ENCODE data around the gene BUD31. TPM values are rescaled to one million over a fixed set of nuclear protein-coding genes. Genes with fewer than 3 reads are reported as not detected.

The BUD31 gene
- total RNA-seq, 1 donor: 124 TPM

DNA sequence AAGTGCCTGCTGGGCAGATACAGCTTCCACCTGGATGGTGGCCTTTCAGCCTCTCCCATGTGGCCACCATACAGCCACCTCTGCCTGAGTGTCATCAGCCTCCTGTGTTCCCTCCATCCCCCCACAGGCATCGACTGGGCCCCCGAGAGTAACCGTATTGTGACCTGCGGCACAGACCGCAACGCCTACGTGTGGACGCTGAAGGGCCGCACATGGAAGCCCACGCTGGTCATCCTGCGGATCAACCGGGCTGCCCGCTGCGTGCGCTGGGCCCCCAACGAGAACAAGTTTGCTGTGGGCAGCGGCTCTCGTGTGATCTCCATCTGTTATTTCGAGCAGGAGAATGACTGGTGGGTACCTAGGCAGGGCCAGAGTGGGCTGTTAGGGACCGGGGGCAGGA, 20.9 kb upstream of the BUD31 start:
- H3K9me3 ChIP-seq (ENCODE audit: low read depth, low read length): no peaks in the 10 kb centered on the region
- H3K36me3 ChIP-seq (ENCODE audit: insufficient read depth, low read length): peaks cover 60% of the 10 kb centered on the region
- H3K27ac ChIP-seq (ENCODE audit: low read depth, low read length): no peak overlapping the region
- H3K4me1 ChIP-seq (ENCODE audit: insufficient read depth, low read length): no peaks in the 10 kb centered on the region
- H2AFZ ChIP-seq (ENCODE audit: low read length): no peak overlapping the region
- H3K4me3 ChIP-seq (ENCODE audit: insufficient read depth, low read length): no peak overlapping the region
- H4K20me1 ChIP-seq (ENCODE audit: insufficient read depth, low read length): peaks cover 40% of the 10 kb centered on the region
- DNase-seq (ENCODE audit: insufficient read length, low spot score, missing footprints): peak; percentile 68
- no peaks in the 10 kb centered on the region for H3K27me3 ChIP-seq (ENCODE audit: insufficient read depth, low read length)
- no peak overlapping the region for H3K4me2 ChIP-seq (ENCODE audit: insufficient read depth, low read length)
- TF ChIP-seq, protein P1, sequence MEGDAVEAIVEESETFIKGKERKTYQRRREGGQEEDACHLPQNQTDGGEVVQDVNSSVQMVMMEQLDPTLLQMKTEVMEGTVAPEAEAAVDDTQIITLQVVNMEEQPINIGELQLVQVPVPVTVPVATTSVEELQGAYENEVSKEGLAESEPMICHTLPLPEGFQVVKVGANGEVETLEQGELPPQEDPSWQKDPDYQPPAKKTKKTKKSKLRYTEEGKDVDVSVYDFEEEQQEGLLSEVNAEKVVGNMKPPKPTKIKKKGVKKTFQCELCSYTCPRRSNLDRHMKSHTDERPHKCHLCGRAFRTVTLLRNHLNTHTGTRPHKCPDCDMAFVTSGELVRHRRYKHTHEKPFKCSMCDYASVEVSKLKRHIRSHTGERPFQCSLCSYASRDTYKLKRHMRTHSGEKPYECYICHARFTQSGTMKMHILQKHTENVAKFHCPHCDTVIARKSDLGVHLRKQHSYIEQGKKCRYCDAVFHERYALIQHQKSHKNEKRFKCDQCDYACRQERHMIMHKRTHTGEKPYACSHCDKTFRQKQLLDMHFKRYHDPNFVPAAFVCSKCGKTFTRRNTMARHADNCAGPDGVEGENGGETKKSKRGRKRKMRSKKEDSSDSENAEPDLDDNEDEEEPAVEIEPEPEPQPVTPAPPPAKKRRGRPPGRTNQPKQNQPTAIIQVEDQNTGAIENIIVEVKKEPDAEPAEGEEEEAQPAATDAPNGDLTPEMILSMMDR (IDR thresholded peaks at IDR 0.05; ENCODE audit: extremely low read depth, low read depth, low read length): no peak
- H3K79me2 ChIP-seq (ENCODE audit: insufficient read depth, low read length): peaks cover 46% of the 10 kb centered on the region

DNA sequence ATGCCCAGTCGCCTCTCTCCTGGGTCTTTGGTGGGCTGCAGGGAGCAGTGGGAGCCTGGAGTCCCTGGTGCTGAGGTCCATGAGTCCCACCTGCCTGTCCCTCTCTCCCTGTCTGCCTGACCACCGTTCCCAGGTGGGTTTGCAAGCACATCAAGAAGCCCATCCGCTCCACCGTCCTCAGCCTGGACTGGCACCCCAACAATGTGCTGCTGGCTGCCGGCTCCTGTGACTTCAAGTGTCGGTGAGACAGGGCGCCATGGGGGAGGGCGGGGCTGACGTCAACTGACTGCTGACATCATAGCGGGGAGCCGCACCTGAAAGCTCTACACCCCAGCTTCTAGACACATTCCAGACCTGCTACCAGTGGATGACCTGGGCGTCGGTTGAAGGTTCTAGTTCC, 19.0 kb upstream of the BUD31 start:
- DNase-seq (ENCODE audit: insufficient read length, low spot score, missing footprints): no peak
- H3K27me3 ChIP-seq (ENCODE audit: insufficient read depth, low read length): no peaks in the 10 kb centered on the region
- H3K4me3 ChIP-seq (ENCODE audit: insufficient read depth, low read length): no peak overlapping the region
- no peaks in the 10 kb centered on the region for H3K9me3 ChIP-seq (ENCODE audit: low read depth, low read length)
- TF ChIP-seq, protein P1 (IDR thresholded peaks at IDR 0.05; ENCODE audit: extremely low read depth, low read depth, low read length): no peak
- H3K27ac ChIP-seq (ENCODE audit: low read depth, low read length): no peak overlapping the region
- H3K36me3 ChIP-seq (ENCODE audit: insufficient read depth, low read length): peaks cover 71% of the 10 kb centered on the region
- H3K4me1 ChIP-seq (ENCODE audit: insufficient read depth, low read length): no peaks in the 10 kb centered on the region
- peaks cover 39% of the 10 kb centered on the region for H3K79me2 ChIP-seq (ENCODE audit: insufficient read depth, low read length)
- no peak overlapping the region for H2AFZ ChIP-seq (ENCODE audit: low read length)
- no peak overlapping the region for H3K4me2 ChIP-seq (ENCODE audit: insufficient read depth, low read length)
- H4K20me1 ChIP-seq (ENCODE audit: insufficient read depth, low read length): peaks cover 34% of the 10 kb centered on the region

DNA sequence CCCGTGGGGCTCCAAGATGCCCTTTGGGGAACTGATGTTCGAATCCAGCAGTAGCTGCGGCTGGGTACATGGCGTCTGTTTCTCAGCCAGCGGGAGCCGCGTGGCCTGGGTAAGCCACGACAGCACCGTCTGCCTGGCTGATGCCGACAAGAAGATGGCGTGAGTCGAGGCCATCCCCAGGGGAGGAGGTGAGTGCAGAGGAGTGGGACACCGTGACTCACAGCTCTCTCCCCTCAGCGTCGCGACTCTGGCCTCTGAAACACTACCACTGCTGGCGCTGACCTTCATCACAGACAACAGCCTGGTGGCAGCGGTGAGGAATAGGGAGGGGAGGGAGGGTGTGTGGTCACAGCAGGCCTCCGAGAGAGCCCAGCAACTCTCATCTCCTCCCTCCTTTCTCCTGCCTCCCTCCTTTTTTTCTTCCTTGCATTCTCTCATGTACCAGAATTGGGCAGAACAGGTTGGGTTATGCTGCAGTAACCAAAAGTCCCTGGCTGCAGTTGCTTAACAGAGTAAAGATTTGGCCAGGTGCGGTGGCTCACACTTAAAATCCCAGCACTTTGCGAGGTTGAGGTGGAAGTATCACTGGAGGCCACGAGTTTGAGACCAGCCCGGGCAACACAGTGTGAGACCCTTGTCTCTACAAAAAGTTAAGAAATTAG, 17.7 kb upstream of the BUD31 start:
- Histone ChIP-seq H3K9me3 (ENCODE audit: low read depth, low read length) (no peaks in the 10 kb centered on the region), H4K20me1 (ENCODE audit: insufficient read depth, low read length) (peaks cover 33% of the 10 kb centered on the region), H3K4me3 (ENCODE audit: insufficient read depth, low read length) (no peak overlapping the region), H3K79me2 (ENCODE audit: insufficient read depth, low read length) (peaks cover 38% of the 10 kb centered on the region), H3K36me3 (ENCODE audit: insufficient read depth, low read length) (peaks cover 83% of the 10 kb centered on the region), H3K4me2 (ENCODE audit: insufficient read depth, low read length) (no peak overlapping the region), H3K4me1 (ENCODE audit: insufficient read depth, low read length) (no peaks in the 10 kb centered on the region), H3K27me3 (ENCODE audit: insufficient read depth, low read length) (no peaks in the 10 kb centered on the region), H3K27ac (ENCODE audit: low read depth, low read length) (no peak overlapping the region), H2AFZ (ENCODE audit: low read length) (no peak overlapping the region)
- TF ChIP-seq, protein P1 (IDR thresholded peaks at IDR 0.05; ENCODE audit: extremely low read depth, low read depth, low read length): no peak
- DNase-seq (ENCODE audit: insufficient read length, low spot score, missing footprints): peak; percentile 61

DNA sequence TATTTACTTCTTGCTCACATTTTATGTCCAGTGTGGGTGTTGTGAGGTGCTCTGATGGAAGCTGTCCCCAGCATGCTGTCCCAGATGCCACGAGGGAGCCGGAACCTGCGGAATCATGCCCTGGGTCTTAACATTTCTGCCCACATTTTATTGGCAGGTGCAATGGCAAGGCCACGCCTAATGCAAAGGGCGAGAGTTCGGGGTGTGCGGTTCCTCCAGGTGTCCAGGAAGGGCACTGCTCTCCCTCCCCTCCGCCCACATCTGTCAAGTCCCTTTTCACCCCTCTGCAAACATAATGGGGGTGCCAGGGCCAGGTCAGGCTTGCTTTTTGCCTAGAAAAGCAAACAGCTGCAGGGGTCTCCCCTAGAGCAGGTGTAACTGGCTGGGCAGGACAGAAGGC, 16.7 kb upstream of the BUD31 start:
- Histone ChIP-seq H3K27me3 (ENCODE audit: insufficient read depth, low read length) (no peaks in the 10 kb centered on the region), H3K36me3 (ENCODE audit: insufficient read depth, low read length) (peaks cover 81% of the 10 kb centered on the region), H3K79me2 (ENCODE audit: insufficient read depth, low read length) (peaks cover 31% of the 10 kb centered on the region), H3K27ac (ENCODE audit: low read depth, low read length) (no peak overlapping the region), H4K20me1 (ENCODE audit: insufficient read depth, low read length) (peaks cover 27% of the 10 kb centered on the region), H3K4me3 (ENCODE audit: insufficient read depth, low read length) (no peak overlapping the region), H2AFZ (ENCODE audit: low read length) (no peak overlapping the region), H3K4me2 (ENCODE audit: insufficient read depth, low read length) (no peak overlapping the region), H3K4me1 (ENCODE audit: insufficient read depth, low read length) (no peaks in the 10 kb centered on the region), H3K9me3 (ENCODE audit: low read depth, low read length) (no peaks in the 10 kb centered on the region)
- DNase-seq (ENCODE audit: insufficient read length, low spot score, missing footprints): peak; percentile 58
- TF ChIP-seq, protein P1 (IDR thresholded peaks at IDR 0.05; ENCODE audit: extremely low read depth, low read depth, low read length): no peak

All from osteoblast (primary cell).